ENCODE measurements around the gene IQCF5. TPM values are rescaled to one million over a fixed set of nuclear protein-coding genes. Genes with fewer than 3 reads are reported as not detected.

Gene IQCF5
- total RNA-seq, 1 experiment from 2014 or later = not detected

- TF ChIP-seq ATF3 (IDR thresholded peaks at IDR 0.05) = no peak
Measured at GRCh38 chr3:51830345-51830744, 45.1 kb downstream of the IQCF5 start (continued).

GRCh38 chr3:51828297-51828696 lies 47.1 kb downstream of the IQCF5 start:
- Histone ChIP-seq H4K20me1 (ENCODE audit: insufficient read depth) (no peaks in the 10 kb centered on the region), H2AFZ (ENCODE audit: low read depth, low read length, poor library complexity, severe bottlenecking) (no peak overlapping the region), H3K4me1 (ENCODE audit: control insufficient read depth in 1 of 2, insufficient read depth in 2 of 2, low read length in 2 of 2) (no peaks in the 10 kb centered on the region), H3K36me3 (ENCODE audit: control insufficient read depth in 1 of 2, insufficient read depth in 2 of 2, low read length in 2 of 2) (no peaks in the 10 kb centered on the region), H3K79me2 (ENCODE audit: insufficient read depth, low read length) (no peaks in the 10 kb centered on the region), H3K4me2 (ENCODE audit: low read length) (no peak overlapping the region), H3K9ac (ENCODE audit: low read length) (no peak overlapping the region), H3K27me3 (ENCODE audit: insufficient read depth, low read length) (no peaks in the 10 kb centered on the region), H3K4me3 (replicated peaks in 1 of 2; ENCODE audit: low read depth in 1 of 2, low read length in 2 of 2) (no peak overlapping the region), H3K9me2 (ENCODE audit: insufficient read depth) (no peaks in the 10 kb centered on the region), H3K9me3 (ENCODE audit: control insufficient read depth in 1 of 2, insufficient read depth in 1 of 2, low read depth in 1 of 2, low read length in 2 of 2) (peaks cover 5 to 8% of the 10 kb centered on the region in 2 experiments; a peak in 3 of 4 replicates), H3K27ac (ENCODE audit: low read depth, low read length) (no peak overlapping the region)
- ATAC-seq (no peak), DNase-seq (ENCODE audit: low read depth, low spot score) (no peak)
- no peak for TF ChIP-seq ELF1 (IDR thresholded peaks at IDR 0.05; ENCODE audit: borderline replicate concordance, low read depth)
- no peak for TF ChIP-seq SP1 (IDR thresholded peaks at IDR 0.05; ENCODE audit: low read depth)
- no peak for TF ChIP-seq YY1 (IDR thresholded peaks at IDR 0.05; ENCODE audit: extremely low read depth, insufficient replicate concordance, low read depth, low read length)
- TF ChIP-seq JUND (IDR thresholded peaks at IDR 0.05) = no peak
- TF ChIP-seq CBX3 (IDR thresholded peaks at IDR 0.05; ENCODE audit: low read depth) = no peak
- ChIA-PET POLR2A (no interaction called here), RAD21 (ENCODE audit: low non-redundant PET in 1 of 2, low total read pairs in 2 of 2, uncharacterized antibody in 2 of 2, unreplicated experiment in 2 of 2) (no interaction called here), CTCF (interaction anchor here (1.0 kb wide), 1 partner anchor 8 kb away, joined by 4 read pairs; no protein-coding TSS in a partner anchor)
- intact Hi-C loops (cut with micrococcal nuclease) = no loop called here
- no TSS peak for BruUV-seq (replicated peaks)

Other genes starting within 250 kb of the IQCF5 start
- 36.0 TPM for gene TEX264, start 204.3 kb downstream of the IQCF5 start, total RNA-seq (2021; ENCODE audit: unreplicated experiment)
- 0.32 TPM for gene GRM2, start 168.5 kb downstream of the IQCF5 start, total RNA-seq (2021; ENCODE audit: unreplicated experiment)
- not detected for gene IQCF6, start 96.4 kb downstream of the IQCF5 start, total RNA-seq (2021; ENCODE audit: unreplicated experiment)
- gene IQCF2, start 14.0 kb downstream of the IQCF5 start, total RNA-seq (2021; ENCODE audit: unreplicated experiment) = not detected
- gene IQCF1, start 27.8 kb upstream of the IQCF5 start, total RNA-seq (2021; ENCODE audit: unreplicated experiment) = 0.66 TPM
- 71.3 TPM for gene RRP9, start 66.3 kb upstream of the IQCF5 start, total RNA-seq (2021; ENCODE audit: unreplicated experiment)
- gene PARP3, start 66.8 kb upstream of the IQCF5 start, total RNA-seq (2021; ENCODE audit: unreplicated experiment) = 17.5 TPM
- not detected for gene GPR62, start 79.8 kb upstream of the IQCF5 start, total RNA-seq (2021; ENCODE audit: unreplicated experiment)
- gene PCBP4, start 91.9 kb upstream of the IQCF5 start, total RNA-seq (2021; ENCODE audit: unreplicated experiment) = 48.8 TPM
- gene ABHD14B, start 98.4 kb upstream of the IQCF5 start, total RNA-seq (2021; ENCODE audit: unreplicated experiment) = 80.9 TPM
- gene ABHD14A, start 99.5 kb upstream of the IQCF5 start, total RNA-seq (2021; ENCODE audit: unreplicated experiment) = 11.6 TPM
- gene ACY1, start 107.9 kb upstream of the IQCF5 start, total RNA-seq (2021; ENCODE audit: unreplicated experiment) = 73.2 TPM
- gene RPL29, start 120.3 kb upstream of the IQCF5 start, total RNA-seq (2021; ENCODE audit: unreplicated experiment) = 1,880 TPM
- gene DUSP7, start 181.0 kb upstream of the IQCF5 start, total RNA-seq (2021; ENCODE audit: unreplicated experiment) = 16.6 TPM